CD4-positive, alpha-beta T cell treated with Interferon alpha-2 for 1 hour (primary cell): ENCODE results near the gene G3BP1.
"Not testable (repeated sequence)": the region's sequence is repeated elsewhere in the genome, so short reads cannot be mapped to it uniquely, and the experiment has no call there.

Experiments
- DNase-seq, 2 donors: peaks; one replicate each; pipeline ENCODE4 v3.0.0-alpha.2; 2020 to 2022

The G3BP1 gene

GRCh38 chr5:151771259-151772028 lies at the start of gene G3BP1:
TSS of gene G3BP1 (plus strand) at chr5:151771954. CDS start at chr5:151786621, 14,667 bp downstream.
- peak; percentile 100 for DNase-seq

- DNase-seq = no peak
Observed at GRCh38 chr5:151722546-151722945, 49.2 kb upstream of the G3BP1 start.

- no peak for DNase-seq
Observed at GRCh38 chr5:151724360-151724759, 47.4 kb upstream of the G3BP1 start.

GRCh38 chr5:151729597-151729996 lies 42.2 kb upstream of the G3BP1 start:
- DNase-seq = not testable (repeated sequence)

- DNase-seq = no peak
Observed at GRCh38 chr5:151730381-151730780, 41.4 kb upstream of the G3BP1 start.

GRCh38 chr5:151733358-151734063 lies 38.2 kb upstream of the G3BP1 start:
- no peak for DNase-seq

- no peak for DNase-seq
Observed at GRCh38 chr5:151734064-151734408, 37.7 kb upstream of the G3BP1 start.

GRCh38 chr5:151735646-151736045 lies 36.1 kb upstream of the G3BP1 start:
- no peak for DNase-seq

GRCh38 chr5:151737431-151737830 lies 34.3 kb upstream of the G3BP1 start:
- DNase-seq = no peak

- no peak for DNase-seq
Observed at GRCh38 chr5:151738125-151738848, 33.5 kb upstream of the G3BP1 start.

GRCh38 chr5:151739395-151739794 lies 32.4 kb upstream of the G3BP1 start:
- no peak for DNase-seq

GRCh38 chr5:151739939-151740335 lies 31.8 kb upstream of the G3BP1 start:
- no peak for DNase-seq

GRCh38 chr5:151740336-151740942 lies 31.3 kb upstream of the G3BP1 start:
- DNase-seq = peak; percentile 53 to 66

- DNase-seq = no peak
Observed at GRCh38 chr5:151740958-151741373, 30.8 kb upstream of the G3BP1 start.

GRCh38 chr5:151741678-151742423 lies 29.9 kb upstream of the G3BP1 start:
- no peak for DNase-seq

- DNase-seq = no peak
Observed at GRCh38 chr5:151742870-151743294, 28.9 kb upstream of the G3BP1 start.

- no peak for DNase-seq
Observed at GRCh38 chr5:151743530-151743929, 28.2 kb upstream of the G3BP1 start.

- peak; percentile 43 to 54 for DNase-seq
Observed at GRCh38 chr5:151745071-151745705, 26.6 kb upstream of the G3BP1 start.

- no peak for DNase-seq
Observed at GRCh38 chr5:151750121-151750520, 21.6 kb upstream of the G3BP1 start.

- peak in 1 of 2 donors; percentile 21 for DNase-seq
Observed at GRCh38 chr5:151751091-151751490, 20.7 kb upstream of the G3BP1 start.

GRCh38 chr5:151751593-151751992 lies 20.2 kb upstream of the G3BP1 start:
- DNase-seq = no peak

GRCh38 chr5:151755383-151755782 lies 16.4 kb upstream of the G3BP1 start:
- DNase-seq = no peak
